SU-DHL-6 (cell line): ENCODE results near the gene ATP6V0E2.

Experiments used
- H2AFZ ChIP-seq: fragments of 200-600 bp; sonication (generic); 2 replicates; pipeline ENCODE4 v1.6.1; 2014; ENCODE audit warnings: low read depth, mild to moderate bottlenecking, moderate library complexity, mixed read lengths, antibody characterized with exemption, low read length; ENCODE audit not compliant: severe bottlenecking
- H3F3A ChIP-seq: fragments of 200-600 bp; shearing (Covaris generic); 2 replicates; pipeline ENCODE4 v1.6.0; 2016; ENCODE audit warnings: antibody characterized with exemption, mild to moderate bottlenecking; ENCODE audit not compliant: insufficient read depth
- H3K27ac ChIP-seq: fragments of 200-600 bp; sonication (generic); 2 replicates; pipeline ENCODE4 v1.5.1; 2016; ENCODE audit warnings: low read depth, mild to moderate bottlenecking, low read length, moderate library complexity, mixed read lengths
- H3K27me3 ChIP-seq: fragments of 200-600 bp; sonication (generic), shearing (Covaris generic); 2 replicates; pipeline ENCODE4 v1.6.0; 2014; ENCODE audit warnings: mild to moderate bottlenecking, low read length
- H3K36me3 ChIP-seq: fragments of 200-600 bp; sonication (generic); 2 replicates; pipeline ENCODE4 v1.6.1; 2014; ENCODE audit warnings: mild to moderate bottlenecking, low read length, mixed read lengths
- H3K4me2 ChIP-seq: fragments of 300-600, 200-600 bp; shearing (Covaris generic), sonication (generic); 2 replicates; pipeline ENCODE4 v1.6.0; 2014; ENCODE audit warnings: low read length, low read depth, mild to moderate bottlenecking; ENCODE audit not compliant: poor library complexity, severe bottlenecking
- H3K4me3 ChIP-seq: fragments of 200-600 bp; sonication (generic); 2 replicates; pipeline ENCODE4 v1.5.1; 2014; ENCODE audit warnings: antibody characterized with exemption, low read length, mild to moderate bottlenecking, mixed read lengths; ENCODE audit not compliant: insufficient read depth, poor library complexity, severe bottlenecking
- H3K79me2 ChIP-seq: fragments of 200-600 bp; sonication (generic); 2 replicates; pipeline ENCODE4 v1.6.1; 2014; ENCODE audit warnings: mild to moderate bottlenecking, low read length, moderate library complexity; ENCODE audit not compliant: insufficient read depth
- H3K9ac ChIP-seq: fragments of 200-600 bp; sonication (generic); 2 replicates; pipeline ENCODE4 v1.7.0; 2014; ENCODE audit warnings: mild to moderate bottlenecking, low read length
- H3K9me2 ChIP-seq: fragments of 200-600 bp; sonication (generic); replicated peaks from 2 replicates; pipeline ENCODE4 v1.6.1; 2014; ENCODE audit warnings: low read length; ENCODE audit not compliant: insufficient read depth
- H3K9me3 ChIP-seq: fragments of 200-600 bp; sonication (generic); 2 replicates; pipeline ENCODE4 v1.6.1; 2014; ENCODE audit warnings: low read length, mixed read lengths; ENCODE audit not compliant: insufficient read depth
- H4K20me1 ChIP-seq: fragments of 200-600 bp; sonication (generic); 2 replicates; pipeline ENCODE4 v1.6.1; 2014; ENCODE audit warnings: low read depth, mild to moderate bottlenecking, antibody characterized with exemption, low read length, moderate library complexity, mixed read lengths
- CTCF ChIP-seq: fragments of 200-600 bp; sonication (generic); IDR thresholded peaks from one replicate; pipeline ENCODE4 v1.5.1; 2017; ENCODE audit warnings: antibody characterized with exemption, mild to moderate bottlenecking, low read length, moderate library complexity; ENCODE audit not compliant: insufficient read depth, poor library complexity, severe bottlenecking
- EZH2phosphoT487 ChIP-seq: fragments of 200-600 bp; sonication (generic), shearing (Covaris generic); conservative IDR thresholded peaks from 2 replicates; pipeline ENCODE4 v1.6.1; 2018; ENCODE audit warnings: mild to moderate bottlenecking, antibody characterized with exemption, low read length, moderate library complexity, mixed read lengths

The ATP6V0E2 gene

GRCh38 chr7:149884016-149884415, 10.2 kb downstream of the ATP6V0E2 start:
- no peaks in the 10 kb centered on the region for H3K79me2 ChIP-seq
- H3K9ac ChIP-seq, result no peak overlapping the region
- no peak overlapping the region for H3K4me3 ChIP-seq
- no peak overlapping the region for H2AFZ ChIP-seq
- no peaks in the 10 kb centered on the region for H3K36me3 ChIP-seq
- H3K4me2 ChIP-seq, result no peak overlapping the region
- H3K9me3 ChIP-seq, result no peaks in the 10 kb centered on the region
- TF ChIP-seq CTCF (no peak), EZH2phosphoT487 (no peak)
- no peaks in the 10 kb centered on the region for H3K27me3 ChIP-seq
- no peaks in the 10 kb centered on the region for H3K9me2 ChIP-seq
- no peaks in the 10 kb centered on the region for H3F3A ChIP-seq
- H4K20me1 ChIP-seq, result no peaks in the 10 kb centered on the region
- H3K27ac ChIP-seq, result no peak overlapping the region

- H3K4me2 ChIP-seq, result no peak overlapping the region
- H4K20me1 ChIP-seq, result no peaks in the 10 kb centered on the region
- no peak overlapping the region for H3K9ac ChIP-seq
- H3K27ac ChIP-seq, result no peak overlapping the region
- TF ChIP-seq EZH2phosphoT487 (no peak), CTCF (no peak)
- H3K79me2 ChIP-seq, result no peaks in the 10 kb centered on the region
- no peaks in the 10 kb centered on the region for H3K9me3 ChIP-seq
- no peaks in the 10 kb centered on the region for H3K36me3 ChIP-seq
- H2AFZ ChIP-seq, result no peak overlapping the region
- H3K27me3 ChIP-seq, result no peaks in the 10 kb centered on the region
- H3F3A ChIP-seq, result no peaks in the 10 kb centered on the region
- no peaks in the 10 kb centered on the region for H3K9me2 ChIP-seq
- no peak overlapping the region for H3K4me3 ChIP-seq
Observed at GRCh38 chr7:149884541-149884940, 10.8 kb downstream of the ATP6V0E2 start.

GRCh38 chr7:149885191-149886017, 11.6 kb downstream of the ATP6V0E2 start:
- no peaks in the 10 kb centered on the region for H3K9me2 ChIP-seq
- H3K27me3 ChIP-seq, result no peaks in the 10 kb centered on the region
- no peaks in the 10 kb centered on the region for H4K20me1 ChIP-seq
- TF ChIP-seq EZH2phosphoT487 (no peak), CTCF (no peak)
- H3K9me3 ChIP-seq, result no peaks in the 10 kb centered on the region
- no peak overlapping the region for H3K4me3 ChIP-seq
- no peaks in the 10 kb centered on the region for H3K79me2 ChIP-seq
- H3K4me2 ChIP-seq, result no peak overlapping the region
- no peak overlapping the region for H2AFZ ChIP-seq
- no peak overlapping the region for H3K27ac ChIP-seq
- no peaks in the 10 kb centered on the region for H3F3A ChIP-seq
- H3K36me3 ChIP-seq, result no peaks in the 10 kb centered on the region
- H3K9ac ChIP-seq, result no peak overlapping the region
